ENCODE results near the gene PXK. TPM values are rescaled to one million over a fixed set of nuclear protein-coding genes. Genes with fewer than 3 reads are reported as not detected.
A peak's percentile ranks its signal among the peaks of the same experiment; 100 is the strongest.
"Not testable (repeated sequence)": the region's sequence is repeated elsewhere in the genome, so short reads cannot be mapped to it uniquely, and the experiment has no call there.

Gene PXK
- total RNA-seq, 2 donors from 2014 or later: 16.0 to 22.0 TPM

DNA sequence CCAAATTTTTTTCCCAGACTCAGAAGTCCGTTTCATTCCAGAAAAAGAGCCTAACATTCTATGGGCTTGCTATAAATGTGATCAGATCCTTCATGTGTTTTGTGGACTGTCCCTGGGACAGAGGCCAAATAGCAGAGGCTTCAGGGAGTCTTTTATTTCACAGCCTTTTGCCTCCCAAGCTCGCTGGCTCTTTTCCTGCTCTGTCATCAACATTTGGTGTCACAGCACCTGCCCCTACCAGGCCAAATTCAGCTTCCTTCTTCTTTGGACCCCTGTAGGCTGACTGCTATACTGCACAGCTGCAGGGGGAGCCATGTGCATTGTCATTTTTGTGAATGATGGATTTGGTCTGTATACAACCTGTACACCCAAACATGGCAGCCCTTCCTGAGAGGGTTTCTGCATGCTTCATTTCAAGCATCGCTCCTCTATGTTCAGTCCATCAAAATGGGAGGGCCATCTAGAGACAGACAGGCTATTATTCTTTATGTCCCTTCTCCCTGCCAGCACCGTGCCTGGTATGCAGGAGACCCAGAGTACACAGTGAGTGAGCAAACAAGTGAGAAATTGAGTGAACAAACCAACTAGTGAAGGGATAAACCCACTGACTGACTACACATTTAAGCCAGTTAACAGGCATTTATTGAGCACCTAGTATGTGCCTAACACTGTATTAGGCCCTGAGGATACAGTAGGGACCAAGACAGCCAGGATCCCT lies 44.5 kb upstream of the PXK start:
- no peak overlapping the region for H3K4me3 ChIP-seq (ENCODE audit: low read length)
- H3K9me3 Mint-ChIP-seq: peaks cover 29% of the 10 kb centered on the region
- peak; percentile 3 for DNase-seq
- WGBS, 2 experiments (ENCODE audit: insufficient coverage in 1 of 2, insufficient read length in 1 of 2): 94 to 100% methylated on average over 3 to 4 of the region's 4 CpGs
- no peak overlapping the region for H3K4me3 Mint-ChIP-seq
- H3K9me3 ChIP-seq (ENCODE audit: control insufficient read depth, low read length): no peaks in the 10 kb centered on the region
- H3K36me3 Mint-ChIP-seq (ENCODE audit: low read depth): peaks cover 55% of the 10 kb centered on the region
- no peaks in the 10 kb centered on the region for H3K27me3 ChIP-seq (ENCODE audit: control insufficient read depth, insufficient read depth, low read length, poor library complexity, severe bottlenecking)
- no peak overlapping the region for H3K27ac ChIP-seq (ENCODE audit: low read depth, low read length)
- H3K27ac Mint-ChIP-seq: no peak overlapping the region
- no peak overlapping the region for H3K9ac ChIP-seq (ENCODE audit: extremely low read depth, low read length, poor library complexity, severe bottlenecking)
- H3K36me3 ChIP-seq (ENCODE audit: control insufficient read depth, insufficient read depth, low read length): peaks cover 6% of the 10 kb centered on the region
- no peaks in the 10 kb centered on the region for H3K4me1 Mint-ChIP-seq
- peak; percentile 41 for TF ChIP-seq CTCF (conservative IDR thresholded peaks at IDR 0.05)
- no peaks in the 10 kb centered on the region for H3K4me1 ChIP-seq (ENCODE audit: control insufficient read depth, insufficient read depth, low read length)
- no peaks in the 10 kb centered on the region for H3K27me3 Mint-ChIP-seq (ENCODE audit: insufficient read depth)

DNA sequence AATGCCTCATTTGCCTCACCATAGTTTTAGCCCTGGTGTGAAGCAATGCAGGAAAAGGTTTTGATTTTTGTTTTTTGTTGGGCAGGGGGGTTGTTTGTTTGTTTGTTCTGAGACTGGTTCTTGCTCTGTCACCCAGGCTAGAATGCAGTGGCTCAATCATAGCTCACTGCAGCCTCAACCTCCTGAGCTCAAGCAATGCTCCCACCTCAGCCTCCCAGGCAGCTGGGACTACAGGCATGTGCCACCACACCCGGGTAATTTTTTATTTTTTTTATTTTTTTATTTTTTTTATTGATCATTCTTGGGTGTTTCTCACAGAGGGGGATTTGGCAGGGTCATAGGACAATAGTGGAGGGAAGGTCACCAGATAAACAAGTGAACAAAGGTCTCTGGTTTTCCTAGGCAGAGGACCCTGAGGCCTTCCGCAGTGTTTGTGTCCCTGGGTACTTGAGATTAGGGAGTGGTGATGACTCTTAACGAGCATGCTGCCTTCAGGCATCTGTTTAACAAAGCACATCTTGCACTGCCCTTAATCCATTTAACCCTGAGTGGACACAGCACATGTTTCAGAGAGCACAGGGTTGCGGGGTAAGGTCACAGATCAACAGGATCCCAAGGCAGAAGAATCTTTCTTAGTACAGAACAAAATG lies 43.6 kb upstream of the PXK start:
- not testable (repeated sequence) for H3K4me3 ChIP-seq (ENCODE audit: low read length); H3K4me3 Mint-ChIP-seq; H3K27me3 Mint-ChIP-seq (ENCODE audit: insufficient read depth); H3K4me1 Mint-ChIP-seq; H3K9ac ChIP-seq (ENCODE audit: extremely low read depth, low read length, poor library complexity, severe bottlenecking); H3K27ac Mint-ChIP-seq; H3K27me3 ChIP-seq (ENCODE audit: control insufficient read depth, insufficient read depth, low read length, poor library complexity, severe bottlenecking); H3K9me3 ChIP-seq (ENCODE audit: control insufficient read depth, low read length); H3K27ac ChIP-seq (ENCODE audit: low read depth, low read length); H3K36me3 ChIP-seq (ENCODE audit: control insufficient read depth, insufficient read depth, low read length); H3K4me1 ChIP-seq (ENCODE audit: control insufficient read depth, insufficient read depth, low read length); DNase-seq
- H3K36me3 Mint-ChIP-seq (ENCODE audit: low read depth): peaks cover 57% of the 10 kb centered on the region
- peaks cover 31% of the 10 kb centered on the region for H3K9me3 Mint-ChIP-seq
- WGBS, 2 experiments (ENCODE audit: insufficient coverage in 1 of 2, insufficient read length in 1 of 2): 100% methylated on average over 1 of the region's 4 CpGs; no CpG with 5 or more reads in 1 of the 2 experiments

- H3K4me3 Mint-ChIP-seq; H3K27me3 ChIP-seq (ENCODE audit: control insufficient read depth, insufficient read depth, low read length, poor library complexity, severe bottlenecking); H3K4me1 Mint-ChIP-seq; H3K36me3 ChIP-seq (ENCODE audit: control insufficient read depth, insufficient read depth, low read length); H3K27me3 Mint-ChIP-seq (ENCODE audit: insufficient read depth); H3K9ac ChIP-seq (ENCODE audit: extremely low read depth, low read length, poor library complexity, severe bottlenecking); DNase-seq; H3K9me3 ChIP-seq (ENCODE audit: control insufficient read depth, low read length); H3K27ac Mint-ChIP-seq; H3K27ac ChIP-seq (ENCODE audit: low read depth, low read length); H3K4me1 ChIP-seq (ENCODE audit: control insufficient read depth, insufficient read depth, low read length); H3K4me3 ChIP-seq (ENCODE audit: low read length): not testable (repeated sequence)
- 93 to 95% methylated on average over 4 to 16 of the region's 33 CpGs for WGBS, 2 experiments (ENCODE audit: insufficient coverage in 1 of 2, insufficient read length in 1 of 2)
- Mint-ChIP-seq H3K36me3 (ENCODE audit: low read depth) (peaks cover 50% of the 10 kb centered on the region), H3K9me3 (peaks cover 31% of the 10 kb centered on the region)
Observed at GRCh38 chr3:58290446-58290845, 42.2 kb upstream of the PXK start.

DNA sequence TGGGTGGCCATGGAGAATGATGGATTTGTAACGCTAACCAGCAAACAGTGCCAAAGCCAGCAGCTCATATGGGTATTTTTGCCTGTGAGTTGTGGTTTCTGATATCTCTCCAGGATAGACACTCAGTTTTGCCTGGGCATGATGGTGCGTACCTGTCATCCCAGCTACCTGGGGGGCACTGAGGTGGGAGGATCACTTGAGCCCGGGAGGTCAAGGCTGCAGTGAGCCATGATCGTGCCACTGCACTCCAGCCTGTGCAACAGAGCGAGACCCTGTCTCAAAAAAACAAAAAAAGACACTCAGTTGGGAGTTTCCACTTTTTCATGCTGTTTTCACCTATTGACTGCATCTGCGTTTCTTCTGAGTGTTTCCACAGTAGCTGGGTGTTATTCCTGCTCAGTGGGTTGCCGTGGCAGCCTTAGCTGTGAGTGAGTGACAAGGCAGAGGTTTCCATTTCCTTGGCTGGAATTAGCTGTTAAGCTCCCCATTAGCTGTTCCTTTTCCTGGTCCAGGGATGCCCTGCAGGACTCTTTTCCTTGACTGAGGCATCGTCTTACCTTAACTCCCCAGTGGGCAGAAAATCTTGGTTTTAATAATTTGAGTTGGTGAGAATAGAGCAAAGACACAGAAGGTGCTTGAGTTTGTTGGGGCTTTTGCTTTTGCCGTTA lies 40.9 kb upstream of the PXK start:
- H3K4me3 Mint-ChIP-seq: no peak overlapping the region
- no peak for DNase-seq
- Histone ChIP-seq H3K4me3 (ENCODE audit: low read length) (no peak overlapping the region), H3K27ac (ENCODE audit: low read depth, low read length) (no peak overlapping the region), H3K4me1 (ENCODE audit: control insufficient read depth, insufficient read depth, low read length) (no peaks in the 10 kb centered on the region), H3K9me3 (ENCODE audit: control insufficient read depth, low read length) (no peaks in the 10 kb centered on the region), H3K27me3 (ENCODE audit: control insufficient read depth, insufficient read depth, low read length, poor library complexity, severe bottlenecking) (no peaks in the 10 kb centered on the region), H3K9ac (ENCODE audit: extremely low read depth, low read length, poor library complexity, severe bottlenecking) (no peak overlapping the region), H3K36me3 (ENCODE audit: control insufficient read depth, insufficient read depth, low read length) (no peaks in the 10 kb centered on the region)
- no peak overlapping the region for H3K27ac Mint-ChIP-seq
- no peak for TF ChIP-seq CTCF (conservative IDR thresholded peaks at IDR 0.05)
- 81 to 82% methylated on average over 8 to 9 of the region's 9 CpGs for WGBS, 2 experiments (ENCODE audit: insufficient coverage in 1 of 2, insufficient read length in 1 of 2)
- peaks cover 48% of the 10 kb centered on the region for H3K36me3 Mint-ChIP-seq (ENCODE audit: low read depth)
- H3K27me3 Mint-ChIP-seq (ENCODE audit: insufficient read depth): no peaks in the 10 kb centered on the region
- H3K9me3 Mint-ChIP-seq: peaks cover 31% of the 10 kb centered on the region
- H3K4me1 Mint-ChIP-seq: no peaks in the 10 kb centered on the region

Measured in endodermal cell (in vitro differentiated cells).